ENCODE results near the gene WNT3. TPM values are rescaled to one million over a fixed set of nuclear protein-coding genes. Genes with fewer than 3 reads are reported as not detected.
"Not testable (repeated sequence)": the region's sequence is repeated elsewhere in the genome, so short reads cannot be mapped to it uniquely, and the experiment has no call there.

Gene WNT3
- total and polyA plus RNA-seq, 9 donors: 1.9 to 8.9 (median 2.8) TPM

GRCh38 chr17:46796956-46797530 lies 21.4 kb downstream of the WNT3 start:
- no peaks in the 10 kb centered on the region for H3K9me3 ChIP-seq (replicated peaks; ENCODE audit: control insufficient read depth, low read depth, low read length)
- WGBS (ENCODE audit: insufficient coverage): 45% methylated on average over 5 of the region's 8 CpGs
- DNase-seq: no peak
- H3K27ac ChIP-seq (ENCODE audit: low read length): no peak overlapping the region
- H3K4me1 ChIP-seq (ENCODE audit: control insufficient read depth, insufficient read depth, low read length): no peaks in the 10 kb centered on the region
- H3K36me3 ChIP-seq (ENCODE audit: control insufficient read depth, insufficient read depth, low read length): no peaks in the 10 kb centered on the region
- no peak overlapping the region for H3K4me3 ChIP-seq (ENCODE audit: low read length)
- peaks cover 26% of the 10 kb centered on the region for H3K27me3 ChIP-seq (ENCODE audit: control insufficient read depth, insufficient read depth, low read length)

DNA sequence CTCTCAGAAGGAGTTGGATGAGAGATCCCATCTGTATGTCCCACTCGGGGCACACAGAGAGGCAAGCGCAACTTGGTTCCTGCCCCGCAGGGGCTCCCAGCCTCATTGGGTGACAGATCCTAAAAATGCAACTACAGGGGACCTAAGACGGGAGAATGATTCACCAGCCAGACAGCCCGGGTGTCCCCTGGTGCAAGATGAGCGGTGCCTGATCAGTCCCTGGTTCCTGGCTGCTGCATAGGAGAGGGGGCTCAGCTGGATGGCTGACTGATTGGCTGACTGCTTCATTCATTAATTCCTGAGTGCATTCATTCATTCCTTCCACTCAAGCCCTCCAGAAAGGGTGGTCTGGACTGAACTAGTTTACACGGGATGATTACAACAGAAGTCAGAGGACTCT lies 22.0 kb downstream of the WNT3 start:
- Histone ChIP-seq H3K36me3 (ENCODE audit: control insufficient read depth, insufficient read depth, low read length) (no peaks in the 10 kb centered on the region), H3K27me3 (ENCODE audit: control insufficient read depth, insufficient read depth, low read length) (peaks cover 27% of the 10 kb centered on the region), H3K9me3 (replicated peaks; ENCODE audit: control insufficient read depth, low read depth, low read length) (no peaks in the 10 kb centered on the region), H3K27ac (ENCODE audit: low read length) (no peak overlapping the region), H3K4me1 (ENCODE audit: control insufficient read depth, insufficient read depth, low read length) (no peaks in the 10 kb centered on the region), H3K4me3 (ENCODE audit: low read length) (no peak overlapping the region)
- no peak for DNase-seq
- 49% methylated on average over 4 of the region's 7 CpGs for WGBS (ENCODE audit: insufficient coverage)

DNA sequence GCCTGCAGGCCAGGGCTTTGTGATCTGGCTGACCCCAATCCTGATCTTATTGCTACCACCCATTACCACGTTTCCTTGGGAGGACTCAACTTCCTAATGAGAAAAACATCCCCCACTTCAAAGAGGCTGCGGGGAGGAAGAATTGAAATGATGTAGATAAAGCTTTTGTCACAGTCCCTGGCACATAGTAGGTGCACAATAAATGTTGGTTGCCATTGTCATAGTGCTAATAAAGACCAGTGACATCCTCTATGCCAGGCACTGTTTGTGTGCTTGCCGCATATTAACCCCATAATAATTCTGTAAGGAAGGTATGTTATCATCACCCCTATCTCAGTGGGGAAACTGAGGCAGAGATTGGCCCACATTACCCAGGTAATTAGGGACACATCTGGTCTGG lies 22.4 kb downstream of the WNT3 start:
- WGBS (ENCODE audit: insufficient coverage): no CpG with 5 or more reads among the region's 3 CpGs
- peaks cover 29% of the 10 kb centered on the region for H3K27me3 ChIP-seq (ENCODE audit: control insufficient read depth, insufficient read depth, low read length)

GRCh38 chr17:46795379-46795952 lies 23.0 kb downstream of the WNT3 start:
- Histone ChIP-seq H3K36me3 (ENCODE audit: control insufficient read depth, insufficient read depth, low read length) (no peaks in the 10 kb centered on the region), H3K27me3 (ENCODE audit: control insufficient read depth, insufficient read depth, low read length) (peaks cover 29% of the 10 kb centered on the region), H3K9me3 (replicated peaks; ENCODE audit: control insufficient read depth, low read depth, low read length) (no peaks in the 10 kb centered on the region), H3K4me1 (ENCODE audit: control insufficient read depth, insufficient read depth, low read length) (no peaks in the 10 kb centered on the region), H3K4me3 (ENCODE audit: low read length) (no peak overlapping the region), H3K27ac (ENCODE audit: low read length) (no peak overlapping the region)
- 61% methylated on average over 13 of the region's 15 CpGs for WGBS (ENCODE audit: insufficient coverage)
- no peak for DNase-seq

More for the DNA sequence above, 22.4 kb downstream of the WNT3 start:
- H3K4me3 ChIP-seq (ENCODE audit: low read length): no peak overlapping the region
- DNase-seq: no peak
- H3K4me1 ChIP-seq (ENCODE audit: control insufficient read depth, insufficient read depth, low read length): no peaks in the 10 kb centered on the region
- H3K9me3 ChIP-seq (replicated peaks; ENCODE audit: control insufficient read depth, low read depth, low read length): no peaks in the 10 kb centered on the region
- H3K36me3 ChIP-seq (ENCODE audit: control insufficient read depth, insufficient read depth, low read length): no peaks in the 10 kb centered on the region
- H3K27ac ChIP-seq (ENCODE audit: low read length): no peak overlapping the region

- H3K9me3 ChIP-seq (replicated peaks; ENCODE audit: control insufficient read depth, low read depth, low read length): no peaks in the 10 kb centered on the region
- H3K4me3 ChIP-seq (ENCODE audit: low read length): no peak overlapping the region
- no peaks in the 10 kb centered on the region for H3K36me3 ChIP-seq (ENCODE audit: control insufficient read depth, insufficient read depth, low read length)
- no peaks in the 10 kb centered on the region for H3K4me1 ChIP-seq (ENCODE audit: control insufficient read depth, insufficient read depth, low read length)
- no peak for DNase-seq
- H3K27me3 ChIP-seq (ENCODE audit: control insufficient read depth, insufficient read depth, low read length): peaks cover 31% of the 10 kb centered on the region
- 77% methylated on average over 4 of the region's 5 CpGs for WGBS (ENCODE audit: insufficient coverage)
- H3K27ac ChIP-seq (ENCODE audit: low read length): no peak overlapping the region
These were observed 24.2 kb downstream of the WNT3 start for GRCh38 chr17:46794318-46794717.

DNA sequence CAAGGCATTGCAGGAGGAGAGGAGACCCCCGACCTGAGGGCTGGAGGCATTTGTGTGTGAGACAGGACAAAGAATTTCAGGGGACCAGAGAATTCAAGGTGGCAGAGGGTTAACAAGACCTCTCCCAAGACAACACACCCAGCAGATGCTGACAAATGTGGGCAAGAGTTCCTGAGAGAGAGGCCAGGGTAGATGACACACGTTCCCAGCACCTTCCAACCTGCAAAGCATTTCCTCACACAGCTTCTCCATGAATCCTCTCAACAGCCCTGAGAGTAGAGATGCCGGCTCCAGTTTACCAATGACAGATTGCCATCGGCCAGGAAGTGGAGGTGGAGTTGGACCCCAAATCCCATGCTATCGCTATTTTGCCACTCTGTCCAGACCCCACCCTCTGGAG lies 25.0 kb downstream of the WNT3 start:
- WGBS (ENCODE audit: insufficient coverage): 69% methylated on average over 3 of the region's 5 CpGs
- no peak for DNase-seq
- Histone ChIP-seq H3K36me3 (ENCODE audit: control insufficient read depth, insufficient read depth, low read length) (no peaks in the 10 kb centered on the region), H3K27ac (ENCODE audit: low read length) (no peak overlapping the region), H3K9me3 (replicated peaks; ENCODE audit: control insufficient read depth, low read depth, low read length) (no peaks in the 10 kb centered on the region), H3K27me3 (ENCODE audit: control insufficient read depth, insufficient read depth, low read length) (peaks cover 31% of the 10 kb centered on the region), H3K4me1 (ENCODE audit: control insufficient read depth, insufficient read depth, low read length) (no peaks in the 10 kb centered on the region), H3K4me3 (ENCODE audit: low read length) (no peak overlapping the region)

- not testable (repeated sequence) for H3K4me3 ChIP-seq (ENCODE audit: low read length); H3K27ac ChIP-seq (ENCODE audit: low read length); DNase-seq; H3K36me3 ChIP-seq (ENCODE audit: control insufficient read depth, insufficient read depth, low read length); H3K4me1 ChIP-seq (ENCODE audit: control insufficient read depth, insufficient read depth, low read length); H3K9me3 ChIP-seq (replicated peaks; ENCODE audit: control insufficient read depth, low read depth, low read length)
- H3K27me3 ChIP-seq (ENCODE audit: control insufficient read depth, insufficient read depth, low read length): peaks cover 31% of the 10 kb centered on the region
- WGBS (ENCODE audit: insufficient coverage): 82% methylated on average over 2 of the region's 6 CpGs
These were observed 25.5 kb downstream of the WNT3 start for GRCh38 chr17:46793023-46793422.

- WGBS (ENCODE audit: insufficient coverage): 78% methylated on average over 3 of the region's 4 CpGs
These were observed 26.4 kb downstream of the WNT3 start for GRCh38 chr17:46792071-46792470.

DNA sequence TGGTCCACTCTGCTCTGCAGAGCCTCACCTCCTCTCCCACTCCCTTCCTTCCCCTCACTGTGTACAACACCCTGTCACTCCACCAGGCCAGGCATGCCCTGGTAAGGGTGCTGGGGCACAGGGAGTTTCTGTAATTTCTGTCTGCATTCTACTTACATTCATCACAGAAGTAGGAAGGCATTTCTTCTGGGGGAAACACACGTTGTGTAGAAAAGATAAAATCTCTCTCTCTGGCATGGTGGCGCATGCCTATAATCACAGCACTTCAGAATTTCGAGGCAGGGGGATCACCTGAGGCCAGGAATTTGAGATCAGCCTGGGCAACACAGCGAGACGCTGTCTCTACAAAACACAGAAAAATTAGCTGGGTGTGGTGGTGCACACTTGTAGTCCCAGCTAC lies 27.0 kb downstream of the WNT3 start:
- H3K27ac ChIP-seq (ENCODE audit: low read length): no peak overlapping the region
- 68% methylated on average over 3 of the region's 5 CpGs for WGBS (ENCODE audit: insufficient coverage)
- H3K36me3 ChIP-seq (ENCODE audit: control insufficient read depth, insufficient read depth, low read length): no peaks in the 10 kb centered on the region
- H3K9me3 ChIP-seq (replicated peaks; ENCODE audit: control insufficient read depth, low read depth, low read length): no peaks in the 10 kb centered on the region
- no peak overlapping the region for H3K4me3 ChIP-seq (ENCODE audit: low read length)
- H3K4me1 ChIP-seq (ENCODE audit: control insufficient read depth, insufficient read depth, low read length): no peaks in the 10 kb centered on the region
- no peak for DNase-seq
- peaks cover 28% of the 10 kb centered on the region for H3K27me3 ChIP-seq (ENCODE audit: control insufficient read depth, insufficient read depth, low read length)

More at GRCh38 chr17:46792071-46792470, 26.4 kb downstream of the WNT3 start:
- H3K4me3 ChIP-seq (ENCODE audit: low read length): no peak overlapping the region
- peaks cover 28% of the 10 kb centered on the region for H3K27me3 ChIP-seq (ENCODE audit: control insufficient read depth, insufficient read depth, low read length)
- DNase-seq: no peak
- H3K27ac ChIP-seq (ENCODE audit: low read length): no peak overlapping the region
- no peaks in the 10 kb centered on the region for H3K9me3 ChIP-seq (replicated peaks; ENCODE audit: control insufficient read depth, low read depth, low read length)
- H3K36me3 ChIP-seq (ENCODE audit: control insufficient read depth, insufficient read depth, low read length): no peaks in the 10 kb centered on the region
- H3K4me1 ChIP-seq (ENCODE audit: control insufficient read depth, insufficient read depth, low read length): no peaks in the 10 kb centered on the region

GRCh38 chr17:46790216-46790615 lies 28.3 kb downstream of the WNT3 start:
- no peaks in the 10 kb centered on the region for H3K36me3 ChIP-seq (ENCODE audit: control insufficient read depth, insufficient read depth, low read length)
- no peak overlapping the region for H3K4me3 ChIP-seq (ENCODE audit: low read length)
- WGBS (ENCODE audit: insufficient coverage): 56% methylated on average over 2 of the region's 3 CpGs
- no peaks in the 10 kb centered on the region for H3K9me3 ChIP-seq (replicated peaks; ENCODE audit: control insufficient read depth, low read depth, low read length)
- no peaks in the 10 kb centered on the region for H3K4me1 ChIP-seq (ENCODE audit: control insufficient read depth, insufficient read depth, low read length)
- H3K27me3 ChIP-seq (ENCODE audit: control insufficient read depth, insufficient read depth, low read length): peaks cover 22% of the 10 kb centered on the region
- no peak overlapping the region for H3K27ac ChIP-seq (ENCODE audit: low read length)
- no peak for DNase-seq

DNA sequence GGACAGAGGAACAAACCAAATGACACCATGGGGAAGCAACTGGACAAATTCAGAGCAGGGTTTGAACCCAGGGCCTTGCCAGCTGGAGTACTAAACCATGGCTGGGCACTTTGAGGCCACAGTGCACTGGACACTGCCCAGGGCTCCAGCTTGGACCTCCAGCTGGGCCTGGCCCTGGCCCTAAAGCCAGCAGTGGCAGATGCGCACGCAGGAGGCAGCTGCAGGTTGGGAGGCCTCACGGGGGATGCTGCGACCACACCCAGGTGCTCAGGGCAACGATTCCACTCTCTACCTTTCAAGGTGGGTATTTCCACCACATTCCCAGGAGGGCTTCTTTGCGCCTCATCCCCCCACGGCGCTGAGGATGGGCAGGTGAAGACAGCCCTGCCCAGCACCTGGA lies 28.9 kb downstream of the WNT3 start:
- Histone ChIP-seq H3K27ac (ENCODE audit: low read length) (no peak overlapping the region), H3K36me3 (ENCODE audit: control insufficient read depth, insufficient read depth, low read length) (no peaks in the 10 kb centered on the region), H3K27me3 (ENCODE audit: control insufficient read depth, insufficient read depth, low read length) (peaks cover 20% of the 10 kb centered on the region), H3K4me1 (ENCODE audit: control insufficient read depth, insufficient read depth, low read length) (no peaks in the 10 kb centered on the region), H3K9me3 (replicated peaks; ENCODE audit: control insufficient read depth, low read depth, low read length) (no peaks in the 10 kb centered on the region), H3K4me3 (ENCODE audit: low read length) (no peak overlapping the region)
- DNase-seq: no peak
- 89% methylated on average over 7 of the region's 8 CpGs for WGBS (ENCODE audit: insufficient coverage)

Data from muscle of leg (tissue), 11 donors.